ENCODE measurements around the gene REC8.

REC8 gene, protein sequence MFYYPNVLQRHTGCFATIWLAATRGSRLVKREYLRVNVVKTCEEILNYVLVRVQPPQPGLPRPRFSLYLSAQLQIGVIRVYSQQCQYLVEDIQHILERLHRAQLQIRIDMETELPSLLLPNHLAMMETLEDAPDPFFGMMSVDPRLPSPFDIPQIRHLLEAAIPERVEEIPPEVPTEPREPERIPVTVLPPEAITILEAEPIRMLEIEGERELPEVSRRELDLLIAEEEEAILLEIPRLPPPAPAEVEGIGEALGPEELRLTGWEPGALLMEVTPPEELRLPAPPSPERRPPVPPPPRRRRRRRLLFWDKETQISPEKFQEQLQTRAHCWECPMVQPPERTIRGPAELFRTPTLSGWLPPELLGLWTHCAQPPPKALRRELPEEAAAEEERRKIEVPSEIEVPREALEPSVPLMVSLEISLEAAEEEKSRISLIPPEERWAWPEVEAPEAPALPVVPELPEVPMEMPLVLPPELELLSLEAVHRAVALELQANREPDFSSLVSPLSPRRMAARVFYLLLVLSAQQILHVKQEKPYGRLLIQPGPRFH

DNA sequence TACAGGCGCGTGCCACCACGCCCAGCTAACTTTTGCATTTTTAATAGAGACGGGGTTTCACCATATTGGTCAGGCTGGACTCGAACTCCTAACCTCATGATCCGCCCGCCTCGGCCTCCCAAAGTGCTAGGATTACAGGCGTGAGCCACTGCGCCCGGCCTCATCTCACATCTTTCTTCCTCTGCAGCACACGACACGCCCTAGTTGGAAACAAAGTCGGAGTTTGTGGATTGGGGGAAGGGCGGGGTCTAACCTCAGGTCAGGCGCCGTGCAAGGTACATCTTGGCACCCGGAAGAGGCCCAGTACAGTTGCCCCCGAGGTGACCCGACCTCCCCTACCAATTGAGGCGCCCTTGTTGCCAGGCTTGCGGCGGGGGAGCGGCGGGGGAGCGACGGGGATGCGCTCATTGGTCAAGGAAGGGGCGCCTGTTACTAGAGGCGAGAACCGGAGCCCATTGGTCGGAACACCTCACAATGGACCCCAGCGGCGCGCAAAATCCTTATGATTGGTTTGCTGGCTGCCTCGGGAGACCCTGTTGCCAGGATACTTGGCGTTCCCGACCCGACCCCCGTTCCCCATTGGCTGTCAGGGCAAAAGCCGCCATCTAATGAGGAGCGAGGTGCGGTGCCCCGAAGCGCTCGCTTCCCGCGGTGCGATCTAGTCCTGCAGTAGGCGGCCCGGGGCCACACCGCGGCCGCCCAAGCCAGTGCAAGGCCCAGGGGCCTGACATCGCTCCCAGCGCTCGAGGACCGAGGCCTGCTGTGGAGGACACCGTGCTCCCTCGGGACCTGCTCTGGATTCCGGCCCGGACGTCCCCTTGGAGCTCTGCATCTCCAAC lies at the start of gene REC8:
Gene REC8 (plus strand): TSS at position 659 of the 839 bp plus-strand sequence. CDS start 473 bp downstream, outside the sequence.
- peak; percentile 97 for DNase-seq (ENCODE audit: low read depth, low spot score)
- H3K4me3 ChIP-seq (ENCODE audit: low read depth, low read length): peak within 1 kb of the TSS; percentile 63
- in situ Hi-C loops (cut with HindIII; ENCODE audit: low sequenced_read_pairs): no loop called here
- TF ChIP-seq, protein P1, sequence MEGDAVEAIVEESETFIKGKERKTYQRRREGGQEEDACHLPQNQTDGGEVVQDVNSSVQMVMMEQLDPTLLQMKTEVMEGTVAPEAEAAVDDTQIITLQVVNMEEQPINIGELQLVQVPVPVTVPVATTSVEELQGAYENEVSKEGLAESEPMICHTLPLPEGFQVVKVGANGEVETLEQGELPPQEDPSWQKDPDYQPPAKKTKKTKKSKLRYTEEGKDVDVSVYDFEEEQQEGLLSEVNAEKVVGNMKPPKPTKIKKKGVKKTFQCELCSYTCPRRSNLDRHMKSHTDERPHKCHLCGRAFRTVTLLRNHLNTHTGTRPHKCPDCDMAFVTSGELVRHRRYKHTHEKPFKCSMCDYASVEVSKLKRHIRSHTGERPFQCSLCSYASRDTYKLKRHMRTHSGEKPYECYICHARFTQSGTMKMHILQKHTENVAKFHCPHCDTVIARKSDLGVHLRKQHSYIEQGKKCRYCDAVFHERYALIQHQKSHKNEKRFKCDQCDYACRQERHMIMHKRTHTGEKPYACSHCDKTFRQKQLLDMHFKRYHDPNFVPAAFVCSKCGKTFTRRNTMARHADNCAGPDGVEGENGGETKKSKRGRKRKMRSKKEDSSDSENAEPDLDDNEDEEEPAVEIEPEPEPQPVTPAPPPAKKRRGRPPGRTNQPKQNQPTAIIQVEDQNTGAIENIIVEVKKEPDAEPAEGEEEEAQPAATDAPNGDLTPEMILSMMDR (IDR thresholded peaks at IDR 0.05; ENCODE audit: low read depth, low read length): no peak

DNA sequence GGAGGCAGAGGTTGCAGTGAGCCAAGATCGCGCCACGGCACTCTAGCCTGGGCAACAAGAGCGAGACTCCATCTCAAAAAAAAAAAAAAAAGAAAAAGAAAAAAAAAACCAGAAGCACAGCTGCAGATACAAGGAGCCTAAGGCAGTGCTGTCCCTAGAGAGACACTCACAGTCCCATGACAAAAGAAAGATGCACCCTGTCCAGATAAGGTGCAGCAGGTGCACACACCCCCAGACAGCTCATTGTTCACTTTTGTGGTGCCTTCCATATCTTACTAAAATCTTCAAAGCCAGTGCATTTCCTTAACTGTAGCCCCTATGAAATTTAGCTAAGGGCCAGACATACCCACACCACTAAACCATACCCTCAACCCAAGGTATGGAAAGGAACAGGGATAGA lies 49.5 kb upstream of the REC8 start:
- no peak for DNase-seq (ENCODE audit: low read depth, low spot score)
- in situ Hi-C loops (cut with HindIII; ENCODE audit: low sequenced_read_pairs): no loop called here
- no peak overlapping the region for H3K4me3 ChIP-seq (ENCODE audit: low read depth, low read length)
- TF ChIP-seq, protein P1 (IDR thresholded peaks at IDR 0.05; ENCODE audit: low read depth, low read length): no peak

DNA sequence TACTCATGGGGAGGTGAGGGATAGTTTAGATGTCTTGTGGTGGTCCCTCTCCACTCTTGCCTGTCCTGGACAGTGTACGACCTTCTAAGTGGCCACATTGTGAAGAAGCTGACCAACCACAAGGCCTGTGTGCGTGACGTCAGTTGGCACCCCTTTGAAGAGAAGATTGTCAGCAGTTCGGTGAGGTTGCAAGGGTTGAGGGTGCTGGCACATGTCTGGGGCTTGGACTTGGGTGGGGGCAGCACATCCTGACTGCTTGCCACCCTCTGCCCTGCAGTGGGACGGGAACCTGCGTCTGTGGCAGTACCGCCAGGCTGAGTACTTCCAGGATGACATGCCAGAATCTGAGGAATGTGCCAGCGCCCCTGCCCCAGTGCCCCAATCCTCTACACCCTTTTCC lies 49.0 kb upstream of the REC8 start:
- TF ChIP-seq, protein P1 (IDR thresholded peaks at IDR 0.05; ENCODE audit: low read depth, low read length): no peak
- in situ Hi-C loops (cut with HindIII; ENCODE audit: low sequenced_read_pairs): no loop called here
- DNase-seq (ENCODE audit: low read depth, low spot score): no peak
- H3K4me3 ChIP-seq (ENCODE audit: low read depth, low read length): no peak overlapping the region

DNA sequence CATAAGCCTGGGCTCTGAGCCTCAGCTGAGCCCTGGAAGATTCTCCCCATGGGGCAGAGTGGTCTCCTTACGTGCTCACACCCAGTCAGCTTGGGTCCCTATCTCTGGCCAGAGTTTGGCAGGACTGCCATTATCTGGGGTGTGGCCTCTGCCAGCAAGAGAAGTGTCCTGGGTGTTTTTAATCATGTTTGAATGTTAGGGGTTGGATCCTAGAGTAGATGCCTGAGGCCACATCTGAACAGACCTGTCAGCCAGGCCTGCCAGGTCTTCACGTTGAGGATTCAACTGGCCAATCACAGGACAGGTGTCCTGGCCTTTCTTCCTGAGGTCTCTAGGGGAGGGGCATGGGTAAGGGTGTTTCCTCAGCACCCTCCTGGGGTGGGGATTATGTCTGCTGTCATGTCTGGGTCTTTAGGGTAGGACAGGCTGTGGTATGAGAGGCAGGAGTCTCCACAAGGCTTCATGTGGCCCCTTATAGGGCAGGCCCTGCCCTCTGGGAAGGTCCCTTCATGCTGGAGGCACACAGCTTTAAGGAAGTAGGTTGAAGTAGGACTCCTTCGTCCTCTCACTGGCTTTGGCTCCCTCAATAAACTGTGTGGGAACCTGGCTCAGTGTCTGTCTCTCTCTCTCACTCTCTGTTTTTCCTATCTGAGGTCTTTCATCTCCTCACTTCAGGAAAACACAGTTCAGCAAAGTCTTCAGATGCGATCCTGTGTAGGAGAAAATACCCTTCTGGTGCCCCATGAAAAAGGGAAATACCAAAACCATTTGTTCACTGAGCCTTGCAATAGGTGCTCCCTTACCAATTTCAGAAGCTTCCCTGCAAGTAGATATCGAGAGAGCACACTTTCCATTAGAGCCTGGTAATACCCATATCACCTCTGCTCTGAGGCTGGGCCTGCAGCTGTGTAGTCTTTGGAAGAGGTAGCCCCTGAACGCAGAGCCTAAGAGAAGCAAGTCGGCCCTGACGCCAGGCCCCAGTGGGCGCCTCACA lies 48.2 kb upstream of the REC8 start:
- in situ Hi-C loops (cut with HindIII; ENCODE audit: low sequenced_read_pairs): no loop called here
- DNase-seq (ENCODE audit: low read depth, low spot score): no peak
- TF ChIP-seq, protein P1 (IDR thresholded peaks at IDR 0.05; ENCODE audit: low read depth, low read length): no peak
- no peak overlapping the region for H3K4me3 ChIP-seq (ENCODE audit: low read depth, low read length)

DNA sequence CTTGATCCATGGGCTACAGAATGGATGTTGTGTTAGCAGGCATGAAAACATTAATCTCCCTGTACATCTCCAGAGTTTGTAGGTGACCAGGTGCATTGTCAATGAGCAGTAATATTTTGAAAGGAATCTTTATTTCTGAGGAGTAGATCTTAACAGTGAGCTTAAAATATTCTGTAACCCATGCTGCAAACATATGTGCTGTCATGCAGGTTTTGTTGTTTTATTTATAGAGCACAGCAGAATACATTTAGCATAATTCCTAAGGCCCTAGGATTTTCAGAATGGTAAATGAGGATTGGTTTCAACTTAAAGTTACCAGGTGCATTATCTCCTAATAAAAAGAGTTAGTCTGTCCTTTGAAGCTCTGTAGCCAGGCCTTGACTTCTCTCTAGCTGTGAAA lies 44.9 kb upstream of the REC8 start:
- in situ Hi-C loops (cut with HindIII; ENCODE audit: low sequenced_read_pairs): no loop called here
- TF ChIP-seq, protein P1 (IDR thresholded peaks at IDR 0.05; ENCODE audit: low read depth, low read length): no peak
- DNase-seq (ENCODE audit: low read depth, low spot score): no peak
- no peak overlapping the region for H3K4me3 ChIP-seq (ENCODE audit: low read depth, low read length)
